H9 (cell line): ENCODE data around the gene SCN1B. TPM values are rescaled to one million over a fixed set of nuclear protein-coding genes. Genes with fewer than 3 reads are reported as not detected.
"Not testable (repeated sequence)": the region's sequence is repeated elsewhere in the genome, so short reads cannot be mapped to it uniquely, and the experiment has no call there.

Source experiments
- DNase-seq: peaks from one replicate; pipeline ENCODE4 v3.0.0-alpha.2; 2017
- H2AFZ ChIP-seq: one replicate; pipeline ENCODE4 v1.6.1; 2013; ENCODE audit warnings: mild to moderate bottlenecking, low read length, control low read depth, moderate library complexity
- H2AK5ac ChIP-seq: 2 replicates; pipeline ENCODE4 v1.6.1; 2013; ENCODE audit warnings: low read length, control low read depth, mixed read lengths; ENCODE audit not compliant: insufficient read length
- H2BK120ac ChIP-seq: one replicate; pipeline ENCODE4 v1.6.1; 2013; ENCODE audit warnings: low read depth, mild to moderate bottlenecking, low read length, control low read depth, inconsistent platforms; ENCODE audit not compliant: poor library complexity, severe bottlenecking
- H2BK12ac ChIP-seq: 2 replicates; pipeline ENCODE4 v1.6.1; 2013; ENCODE audit warnings: low read length, control low read depth, mixed read lengths, low read depth; ENCODE audit not compliant: insufficient read length
- H2BK15ac ChIP-seq: 2 replicates; pipeline ENCODE4 v1.6.1; 2013; ENCODE audit warnings: low read depth, low read length, control low read depth
- H2BK20ac ChIP-seq: one replicate; pipeline ENCODE4 v1.6.1; 2013; ENCODE audit warnings: low read depth, mild to moderate bottlenecking, low read length, control low read depth, inconsistent platforms; ENCODE audit not compliant: poor library complexity, severe bottlenecking
- H2BK5ac ChIP-seq: 2 replicates; pipeline ENCODE4 v1.6.1; 2013; ENCODE audit warnings: low read length, control low read depth, mixed read lengths; ENCODE audit not compliant: insufficient read length
- H3K14ac ChIP-seq: 2 replicates; pipeline ENCODE4 v1.6.1; 2013; ENCODE audit warnings: low read length, control low read depth; ENCODE audit not compliant: insufficient read depth
- H3K18ac ChIP-seq: 2 replicates; pipeline ENCODE4 v1.6.1; 2013; ENCODE audit warnings: low read depth, mild to moderate bottlenecking, mixed read lengths, low read length, control low read depth; ENCODE audit not compliant: insufficient read length
- H3K23ac ChIP-seq: 2 replicates; pipeline ENCODE4 v1.6.1; 2013; ENCODE audit warnings: low read length, control low read depth, mixed read lengths, low read depth; ENCODE audit not compliant: insufficient read length
- H3K23me2 ChIP-seq: 2 replicates; pipeline ENCODE4 v1.6.1; 2013; ENCODE audit warnings: low read depth, mild to moderate bottlenecking, mixed read lengths, low read length, control low read depth; ENCODE audit not compliant: insufficient read length, poor library complexity, severe bottlenecking
- H3K27ac ChIP-seq: 2 replicates; pipeline ENCODE4 v1.5.1; 2013; ENCODE audit warnings: low read length, control low read depth, mixed read lengths, low read depth; ENCODE audit not compliant: insufficient read length
- H3K27me3 ChIP-seq: 2 replicates; pipeline ENCODE4 v1.6.1; 2013; ENCODE audit warnings: low read length, control low read depth, inconsistent platforms; ENCODE audit not compliant: insufficient read depth
- H3K4ac ChIP-seq: 2 replicates; pipeline ENCODE4 v1.6.1; 2013; ENCODE audit warnings: low read depth, mild to moderate bottlenecking, control low read depth, inconsistent platforms, low read length, moderate library complexity
- H3K4me1 ChIP-seq: 2 replicates; pipeline ENCODE4 v1.6.1; 2013; ENCODE audit warnings: low read length, control low read depth, inconsistent platforms; ENCODE audit not compliant: insufficient read depth
- H3K4me2 ChIP-seq: 2 replicates; pipeline ENCODE4 v1.6.1; 2013; ENCODE audit warnings: low read length, control low read depth, mixed read lengths; ENCODE audit not compliant: insufficient read length, insufficient read depth
- H3K56ac ChIP-seq: 2 replicates; pipeline ENCODE4 v1.6.1; 2013; ENCODE audit warnings: low read depth, mild to moderate bottlenecking, mixed read lengths, low read length, control low read depth; ENCODE audit not compliant: insufficient read length
- H3K79me1 ChIP-seq: 2 replicates; pipeline ENCODE4 v1.6.1; 2013; ENCODE audit warnings: low read depth, mild to moderate bottlenecking, moderate library complexity, low read length, control low read depth, inconsistent platforms; ENCODE audit not compliant: insufficient read depth, poor library complexity, severe bottlenecking
- H3K79me2 ChIP-seq: 2 replicates; pipeline ENCODE4 v1.6.1; 2013; ENCODE audit warnings: low read length, control low read depth, inconsistent platforms; ENCODE audit not compliant: insufficient read depth
- H3K9ac ChIP-seq: 2 replicates; pipeline ENCODE4 v1.6.1; 2013; ENCODE audit warnings: low read length, control low read depth, mixed read lengths; ENCODE audit not compliant: insufficient read length; ENCODE audit errors: extremely low read depth
- H3K9me3 ChIP-seq: one replicate; pipeline ENCODE4 v1.6.1; 2013; ENCODE audit warnings: low read depth, low read length, inconsistent platforms; ENCODE audit not compliant: control insufficient read depth
- H3T11ph ChIP-seq: one replicate; pipeline ENCODE4 v1.6.1; 2013; ENCODE audit warnings: mild to moderate bottlenecking, low read length, control low read depth, inconsistent platforms
- H4K20me1 ChIP-seq: one replicate; pipeline ENCODE4 v1.6.1; 2013; ENCODE audit not compliant: control insufficient read depth, insufficient read length, insufficient read depth
- H4K5ac ChIP-seq: 2 replicates; pipeline ENCODE4 v1.6.1; 2013; ENCODE audit warnings: low read depth, mild to moderate bottlenecking, mixed read lengths, low read length, control low read depth; ENCODE audit not compliant: insufficient read length
- H4K8ac ChIP-seq: replicated peaks from 2 replicates; pipeline ENCODE4 v1.6.1; 2013; ENCODE audit warnings: low read length, control low read depth, mixed read lengths, low read depth; ENCODE audit not compliant: insufficient read length
- H4K91ac ChIP-seq: 2 replicates; pipeline ENCODE4 v1.6.1; 2013; ENCODE audit warnings: low read depth, mild to moderate bottlenecking, moderate library complexity, mixed read lengths, low read length, control low read depth; ENCODE audit not compliant: insufficient read length
- H3K27ac Mint-ChIP-seq, 3 experiments: 2 replicates in 2 of 3; 3 replicates in 1 of 3; pipeline ENCODE4 v1.8.0; 2020 to 2021; ENCODE audit warnings: mixed read lengths in 3 of 3, mild to moderate bottlenecking in 1 of 3, moderate library complexity in 1 of 3
- H3K27me3 Mint-ChIP-seq: 2 replicates; pipeline ENCODE4 v1.8.0; 2021; ENCODE audit warnings: low read depth, mild to moderate bottlenecking, moderate library complexity, mixed read lengths
- H3K36me3 Mint-ChIP-seq, 3 experiments: 2 replicates in 2 of 3; 3 replicates in 1 of 3; pipeline ENCODE4 v1.8.0; 2020 to 2021; ENCODE audit warnings: low read depth in 3 of 3, mixed read lengths in 3 of 3; ENCODE audit not compliant: insufficient read depth in 1 of 3
- H3K4me1 Mint-ChIP-seq, 2 experiments: 2 replicates each; pipeline ENCODE4 v1.8.0; 2020; ENCODE audit warnings: mixed read lengths in 2 of 2
- H3K4me3 Mint-ChIP-seq, 2 experiments: 2 replicates in 1 of 2; 3 replicates in 1 of 2; pipeline ENCODE4 v1.8.0; 2020 to 2021; ENCODE audit warnings: mild to moderate bottlenecking in 2 of 2, mixed read lengths in 2 of 2, moderate library complexity in 1 of 2
- H3K9me3 Mint-ChIP-seq, 2 experiments: 2 replicates in 1 of 2; 3 replicates in 1 of 2; pipeline ENCODE4 v1.8.0; 2020; ENCODE audit warnings: mild to moderate bottlenecking in 2 of 2, mixed read lengths in 2 of 2, moderate library complexity in 1 of 2
- WGBS: extraction: QIAGEN DNeasy Blood & Tissue Kit; methylation state at CpG from one replicate; pipeline ENCODE4 v1.1.7; 2013; ENCODE audit warnings: missing lambda C conversion rate, low lambda C conversion rate, mixed read lengths; ENCODE audit not compliant: insufficient read length; ENCODE audit errors: extremely low coverage; 5-methylcytosine and 5-hydroxymethylcytosine counted together
- total RNA-seq: library from RNA; stranded (reverse); gene quantifications from 2 replicates; pipeline ENCODE4 v1.2.1, GENCODE V29; 2021
- TF ChIP-seq, protein P1 (sequence below): fragments of 200-600 bp; sonication (generic); conservative IDR thresholded peaks from 3 replicates; pipeline ENCODE4 v1.8.0; 2021; ENCODE audit warnings: antibody characterized with exemption, mild to moderate bottlenecking

Gene SCN1B
- total RNA-seq, 1 experiment from 2014 or later = 3.8 TPM

GRCh38 chr19:34991542-34992333 is 38.5 kb upstream of the SCN1B start:
- TF ChIP-seq, protein P1, sequence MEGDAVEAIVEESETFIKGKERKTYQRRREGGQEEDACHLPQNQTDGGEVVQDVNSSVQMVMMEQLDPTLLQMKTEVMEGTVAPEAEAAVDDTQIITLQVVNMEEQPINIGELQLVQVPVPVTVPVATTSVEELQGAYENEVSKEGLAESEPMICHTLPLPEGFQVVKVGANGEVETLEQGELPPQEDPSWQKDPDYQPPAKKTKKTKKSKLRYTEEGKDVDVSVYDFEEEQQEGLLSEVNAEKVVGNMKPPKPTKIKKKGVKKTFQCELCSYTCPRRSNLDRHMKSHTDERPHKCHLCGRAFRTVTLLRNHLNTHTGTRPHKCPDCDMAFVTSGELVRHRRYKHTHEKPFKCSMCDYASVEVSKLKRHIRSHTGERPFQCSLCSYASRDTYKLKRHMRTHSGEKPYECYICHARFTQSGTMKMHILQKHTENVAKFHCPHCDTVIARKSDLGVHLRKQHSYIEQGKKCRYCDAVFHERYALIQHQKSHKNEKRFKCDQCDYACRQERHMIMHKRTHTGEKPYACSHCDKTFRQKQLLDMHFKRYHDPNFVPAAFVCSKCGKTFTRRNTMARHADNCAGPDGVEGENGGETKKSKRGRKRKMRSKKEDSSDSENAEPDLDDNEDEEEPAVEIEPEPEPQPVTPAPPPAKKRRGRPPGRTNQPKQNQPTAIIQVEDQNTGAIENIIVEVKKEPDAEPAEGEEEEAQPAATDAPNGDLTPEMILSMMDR = no peak

GRCh38 chr19:34992582-34992981 is 37.7 kb upstream of the SCN1B start:
- H2BK15ac ChIP-seq, H2AK5ac ChIP-seq, H2BK12ac ChIP-seq, H3K4me3 Mint-ChIP-seq, H3K23me2 ChIP-seq, H3K27me3 ChIP-seq, H3K36me3 Mint-ChIP-seq, H3K9ac ChIP-seq, H3K79me2 ChIP-seq, H3K14ac ChIP-seq, H4K20me1 ChIP-seq, H2BK20ac ChIP-seq, H3T11ph ChIP-seq, H3K27me3 Mint-ChIP-seq, H3K27ac ChIP-seq, H3K4me1 ChIP-seq, H4K91ac ChIP-seq, H3K4me2 ChIP-seq, H4K5ac ChIP-seq, H2BK120ac ChIP-seq, H3K4ac ChIP-seq, H3K9me3 ChIP-seq, H3K79me1 ChIP-seq, H3K9me3 Mint-ChIP-seq, H4K8ac ChIP-seq, H3K23ac ChIP-seq, H3K56ac ChIP-seq, H2AFZ ChIP-seq, H3K18ac ChIP-seq, H2BK5ac ChIP-seq, DNase-seq: not testable (repeated sequence)
- Mint-ChIP-seq H3K4me1 (peaks cover 14 to 15% of the 10 kb centered on the region in 2 experiments), H3K27ac (peak overlapping the region in 1 of 3 experiments; percentile 65; a peak in 1 of 7 replicates)
- no CpG with 5 or more reads among the region's 7 CpGs for WGBS

More at GRCh38 chr19:34991542-34992333, 38.5 kb upstream of the SCN1B start:
- H3K23ac ChIP-seq = no peak overlapping the region
- H3K27ac ChIP-seq = no peak overlapping the region
- no peaks in the 10 kb centered on the region for H3K23me2 ChIP-seq
- H2AFZ ChIP-seq = no peak overlapping the region
- H2BK5ac ChIP-seq = no peak overlapping the region
- no peak overlapping the region for H2BK12ac ChIP-seq
- H3K4me1 ChIP-seq = 0 out of 2 replicates have a peak, but pooled peaks cover 1% of the 10 kb centered on the region
- Mint-ChIP-seq H3K4me1 (peaks cover 6 to 7% of the 10 kb centered on the region in 2 experiments), H3K9me3 (peaks cover 0 to 5% of the 10 kb centered on the region in 2 experiments; a peak in 2 of 5 replicates), H3K4me3 (no peak overlapping the region), H3K27me3 (no peaks in the 10 kb centered on the region; the same call in 1 of the 2 replicates), H3K36me3 (peaks cover 0 to 5% (median 0%) of the 10 kb centered on the region in 3 experiments; a peak in 3 of 7 replicates), H3K27ac (no peak overlapping the region; a peak in 1 of 7 replicates)
- no peak for DNase-seq
- no peak overlapping the region for H2BK120ac ChIP-seq
- H3K9ac ChIP-seq = no peak overlapping the region
- no peak overlapping the region for H2AK5ac ChIP-seq
- no peak overlapping the region for H3K4ac ChIP-seq
- no peak overlapping the region for H3K56ac ChIP-seq
- H4K5ac ChIP-seq = no peak overlapping the region
- H3K4me2 ChIP-seq = no peak overlapping the region
- no peaks in the 10 kb centered on the region for H4K20me1 ChIP-seq
- no peak overlapping the region for H4K91ac ChIP-seq
- H3T11ph ChIP-seq = no peak overlapping the region
- no peak overlapping the region for H4K8ac ChIP-seq
- H2BK20ac ChIP-seq = no peak overlapping the region
- no peaks in the 10 kb centered on the region for H3K79me2 ChIP-seq
- no peaks in the 10 kb centered on the region for H3K79me1 ChIP-seq
- no peak overlapping the region for H2BK15ac ChIP-seq
- H3K18ac ChIP-seq = no peak overlapping the region
- H3K27me3 ChIP-seq = no peaks in the 10 kb centered on the region
- no peaks in the 10 kb centered on the region for H3K9me3 ChIP-seq
- H3K14ac ChIP-seq = no peak overlapping the region
- WGBS = no CpG with 5 or more reads among the region's 8 CpGs
